Measurements from ENCODE around the gene ATP7B. TPM values are rescaled to one million over a fixed set of nuclear protein-coding genes. Genes with fewer than 3 reads are reported as not detected.
A peak's percentile ranks its signal among the peaks of the same experiment; 100 is the strongest.

The ATP7B gene
- total RNA-seq, 1 donor from 2014 or later, result 11.6 TPM

DNA sequence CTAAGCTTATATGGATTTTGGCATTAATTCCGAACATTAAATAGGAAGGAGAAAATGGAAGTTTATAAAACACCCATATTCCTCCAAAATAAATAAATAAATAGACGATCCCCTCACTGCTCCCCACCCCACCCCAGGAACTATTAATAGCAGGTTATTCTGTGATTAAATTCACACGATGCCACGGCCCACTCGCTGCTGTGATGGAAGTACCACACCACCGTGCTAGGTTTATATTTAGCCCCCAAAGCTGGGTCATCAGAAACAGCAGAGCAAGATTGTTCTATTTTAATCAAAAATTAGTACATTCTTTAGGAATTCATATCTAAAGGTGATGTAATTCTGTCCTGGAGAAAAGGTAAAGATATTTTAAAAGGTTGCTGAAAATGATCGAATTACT, 84.1 kb downstream of the ATP7B start:
- H3K4me3 Mint-ChIP-seq, result no peak overlapping the region
- DNase-seq (ENCODE audit: low read depth, low spot score), result no peak
- TF ChIP-seq, protein P1, sequence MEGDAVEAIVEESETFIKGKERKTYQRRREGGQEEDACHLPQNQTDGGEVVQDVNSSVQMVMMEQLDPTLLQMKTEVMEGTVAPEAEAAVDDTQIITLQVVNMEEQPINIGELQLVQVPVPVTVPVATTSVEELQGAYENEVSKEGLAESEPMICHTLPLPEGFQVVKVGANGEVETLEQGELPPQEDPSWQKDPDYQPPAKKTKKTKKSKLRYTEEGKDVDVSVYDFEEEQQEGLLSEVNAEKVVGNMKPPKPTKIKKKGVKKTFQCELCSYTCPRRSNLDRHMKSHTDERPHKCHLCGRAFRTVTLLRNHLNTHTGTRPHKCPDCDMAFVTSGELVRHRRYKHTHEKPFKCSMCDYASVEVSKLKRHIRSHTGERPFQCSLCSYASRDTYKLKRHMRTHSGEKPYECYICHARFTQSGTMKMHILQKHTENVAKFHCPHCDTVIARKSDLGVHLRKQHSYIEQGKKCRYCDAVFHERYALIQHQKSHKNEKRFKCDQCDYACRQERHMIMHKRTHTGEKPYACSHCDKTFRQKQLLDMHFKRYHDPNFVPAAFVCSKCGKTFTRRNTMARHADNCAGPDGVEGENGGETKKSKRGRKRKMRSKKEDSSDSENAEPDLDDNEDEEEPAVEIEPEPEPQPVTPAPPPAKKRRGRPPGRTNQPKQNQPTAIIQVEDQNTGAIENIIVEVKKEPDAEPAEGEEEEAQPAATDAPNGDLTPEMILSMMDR (conservative IDR thresholded peaks at IDR 0.05), result no peak
- no peaks in the 10 kb centered on the region for H3K36me3 Mint-ChIP-seq (ENCODE audit: low read depth)
- H3K27ac Mint-ChIP-seq (ENCODE audit: unreplicated experiment), result no peak overlapping the region
- H3K4me1 Mint-ChIP-seq, result no peaks in the 10 kb centered on the region
- H3K27me3 Mint-ChIP-seq (ENCODE audit: low read depth), result no peaks in the 10 kb centered on the region
- no peaks in the 10 kb centered on the region for H3K9me3 Mint-ChIP-seq

DNA sequence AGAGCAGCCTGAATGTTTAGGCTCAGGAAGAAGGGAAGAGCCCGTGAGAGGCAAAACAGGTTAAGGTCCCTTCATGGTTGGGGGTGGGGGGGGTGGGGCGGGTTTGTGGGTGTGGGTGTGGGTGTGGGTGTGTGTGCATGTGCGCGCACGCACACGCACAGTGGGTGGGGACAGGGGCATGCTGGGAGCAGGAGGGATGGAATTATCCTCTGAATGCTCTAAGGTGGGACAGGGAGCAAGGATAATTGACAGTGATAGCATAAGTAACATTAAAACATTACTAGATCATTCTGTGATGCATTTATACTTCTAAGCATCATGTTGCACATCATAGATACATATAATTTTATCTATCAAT, 84.7 kb downstream of the ATP7B start:
- TF ChIP-seq, protein P1 (conservative IDR thresholded peaks at IDR 0.05), result no peak

DNA sequence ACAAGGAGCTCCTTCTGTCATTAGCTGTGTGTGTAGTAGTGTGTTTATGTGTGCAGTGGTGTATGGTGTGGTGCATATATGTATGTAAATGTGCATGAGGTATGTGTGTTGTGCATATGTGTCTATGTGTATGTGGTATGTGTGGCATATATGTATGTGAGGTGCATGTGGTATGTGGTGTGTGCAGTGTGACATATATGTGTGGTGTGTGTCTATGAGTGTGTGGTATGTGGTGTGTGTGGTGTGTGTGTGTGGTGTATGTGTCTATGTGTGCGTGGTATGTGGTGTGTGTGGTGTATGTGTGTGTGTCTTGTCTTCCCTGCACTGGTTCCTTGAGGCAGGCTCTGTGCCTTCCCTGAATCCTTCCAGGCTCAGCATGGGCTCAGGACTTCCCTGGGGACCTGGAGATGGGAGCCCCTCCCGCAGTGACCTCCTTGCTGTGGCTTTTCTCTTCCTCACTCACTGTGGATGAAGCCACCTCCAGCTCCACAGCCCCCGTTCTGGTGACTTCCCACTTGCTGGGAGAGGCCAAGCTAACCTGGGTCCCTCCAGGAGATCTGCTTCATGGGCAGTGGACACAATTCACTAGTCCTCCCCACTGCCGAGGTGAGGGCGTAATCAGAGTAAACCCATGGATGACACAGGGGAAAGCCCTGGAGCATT, 85.3 kb downstream of the ATP7B start:
- Mint-ChIP-seq H3K27ac (ENCODE audit: unreplicated experiment) (no peak overlapping the region), H3K4me1 (peaks cover 4% of the 10 kb centered on the region), H3K27me3 (ENCODE audit: low read depth) (no peaks in the 10 kb centered on the region), H3K36me3 (ENCODE audit: low read depth) (no peaks in the 10 kb centered on the region), H3K4me3 (no peak overlapping the region), H3K9me3 (no peaks in the 10 kb centered on the region)
- DNase-seq (ENCODE audit: low read depth, low spot score), result no peak
- TF ChIP-seq, protein P1 (conservative IDR thresholded peaks at IDR 0.05), result no peak

More for the DNA sequence above, 84.7 kb downstream of the ATP7B start:
- no peaks in the 10 kb centered on the region for H3K9me3 Mint-ChIP-seq
- H3K27me3 Mint-ChIP-seq (ENCODE audit: low read depth), result no peaks in the 10 kb centered on the region
- no peak overlapping the region for H3K27ac Mint-ChIP-seq (ENCODE audit: unreplicated experiment)
- no peak for DNase-seq (ENCODE audit: low read depth, low spot score)
- H3K4me1 Mint-ChIP-seq, result peaks cover 4% of the 10 kb centered on the region
- H3K36me3 Mint-ChIP-seq (ENCODE audit: low read depth), result no peaks in the 10 kb centered on the region
- no peak overlapping the region for H3K4me3 Mint-ChIP-seq

DNA sequence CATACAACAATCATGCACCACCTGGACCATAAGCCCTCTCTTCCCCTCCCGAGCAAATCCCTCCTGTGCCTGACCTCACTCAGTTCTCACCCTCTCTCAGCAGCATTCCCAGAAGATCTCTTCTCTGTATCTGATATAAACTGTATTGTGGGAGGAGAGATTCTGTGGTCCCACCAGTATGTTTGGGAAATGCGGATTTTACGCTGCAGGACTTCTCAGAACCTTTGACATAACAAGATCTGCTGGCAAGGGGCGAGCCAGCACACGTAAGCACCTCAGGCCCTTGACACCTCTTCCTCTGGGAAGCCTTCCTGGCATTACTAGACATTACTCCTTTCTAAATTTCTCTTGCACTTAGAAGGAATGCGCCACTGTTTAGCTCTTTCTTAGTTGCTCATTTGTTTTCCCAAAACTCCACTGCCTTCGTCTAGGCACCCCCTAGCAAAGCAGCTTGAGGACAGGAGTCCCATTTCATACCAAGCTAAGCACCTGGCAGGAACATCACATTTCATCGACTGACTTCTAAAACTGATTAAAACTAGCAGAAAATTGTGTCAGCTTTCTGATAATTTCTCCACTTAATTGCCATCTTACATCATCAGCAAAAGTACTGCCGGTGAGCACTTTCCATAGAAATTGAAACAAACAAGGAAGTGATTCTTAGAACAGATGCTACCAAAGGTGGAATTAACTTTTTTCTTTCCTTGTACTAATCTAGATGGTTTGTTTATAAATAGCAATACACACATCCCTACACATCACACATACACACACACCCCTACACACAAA, 86.3 kb downstream of the ATP7B start:
- no peak for DNase-seq (ENCODE audit: low read depth, low spot score)
- no peaks in the 10 kb centered on the region for H3K27me3 Mint-ChIP-seq (ENCODE audit: low read depth)
- TF ChIP-seq, protein P1 (conservative IDR thresholded peaks at IDR 0.05), result no peak

GRCh38 chr13:51923983-51924539, 87.2 kb downstream of the ATP7B start:
- H3K36me3 Mint-ChIP-seq (ENCODE audit: low read depth), result no peaks in the 10 kb centered on the region
- no peaks in the 10 kb centered on the region for H3K9me3 Mint-ChIP-seq
- no peaks in the 10 kb centered on the region for H3K27me3 Mint-ChIP-seq (ENCODE audit: low read depth)
- no peak for DNase-seq (ENCODE audit: low read depth, low spot score)
- no peak overlapping the region for H3K27ac Mint-ChIP-seq (ENCODE audit: unreplicated experiment)
- H3K4me3 Mint-ChIP-seq, result no peak overlapping the region
- TF ChIP-seq, protein P1 (conservative IDR thresholded peaks at IDR 0.05), result peak; percentile 45
- H3K4me1 Mint-ChIP-seq, result peaks cover 4% of the 10 kb centered on the region

More for the DNA sequence above, 86.3 kb downstream of the ATP7B start:
- no peaks in the 10 kb centered on the region for H3K36me3 Mint-ChIP-seq (ENCODE audit: low read depth)
- H3K9me3 Mint-ChIP-seq, result no peaks in the 10 kb centered on the region
- H3K4me3 Mint-ChIP-seq, result no peak overlapping the region
- no peak overlapping the region for H3K27ac Mint-ChIP-seq (ENCODE audit: unreplicated experiment)
- peaks cover 4% of the 10 kb centered on the region for H3K4me1 Mint-ChIP-seq
